ENCODE data around the gene P2RY14.

DNA sequence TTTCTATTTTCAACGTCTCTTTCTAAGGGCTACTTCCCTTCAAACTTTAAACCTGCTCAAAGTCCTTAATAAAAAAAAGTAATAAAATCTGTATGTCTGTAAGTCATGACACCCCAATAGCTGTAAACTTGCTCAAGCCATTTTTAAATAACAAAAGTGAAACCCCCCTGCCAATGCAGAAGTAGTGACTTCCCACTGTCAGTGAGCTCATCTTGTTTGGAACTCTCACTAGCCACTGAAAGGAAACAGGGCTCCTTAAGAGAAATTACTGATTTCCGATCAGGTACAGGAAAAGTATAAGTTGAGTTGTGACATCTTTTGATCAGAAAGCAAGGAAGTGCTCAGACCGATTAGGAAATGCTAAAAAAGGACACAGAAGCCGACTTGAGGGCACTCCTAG, 47.7 kb downstream of the P2RY14 start:
- TF ChIP-seq CTCF (IDR thresholded peaks at IDR 0.05) (no peak), POLR2A (IDR thresholded peaks at IDR 0.05) (no peak)
